B cell (primary cell): ENCODE measurements around the gene RETN. TPM values are rescaled to one million over a fixed set of nuclear protein-coding genes. Genes with fewer than 3 reads are reported as not detected.
A peak's percentile ranks its signal among the peaks of the same experiment; 100 is the strongest.

Source experiments
- ATAC-seq: fragments of 200-7000 bp; cut with Tn5 transposase; one replicate; pipeline ENCODE4 v1.10.0; 2021; ENCODE audit warnings: low read depth, mild to moderate bottlenecking, moderate number of reproducible peaks, moderate library complexity
- CTCF ChIA-PET: fragments of 350-600 bp; sonication (Branson Sonifier 250); formaldehyde crosslinking; loops from one replicate; lab custom pipeline; 2021; ENCODE audit warnings: antibody characterized with exemption, inconsistent platforms; lab: Charles Lee
- POLR2A ChIA-PET: fragments of 350-600 bp; sonication (Branson Sonifier 250); formaldehyde crosslinking; loops from one replicate; lab custom pipeline; 2021; ENCODE audit warnings: antibody characterized with exemption; lab: Charles Lee
- DNase-seq: peaks from one replicate; pipeline ENCODE4 v3.0.0; 2013
- H2AFZ ChIP-seq: 2 replicates; pipeline ENCODE4 v1.6.1; 2012; ENCODE audit warnings: mild to moderate bottlenecking, low read depth, low read length; ENCODE audit not compliant: insufficient read depth, poor library complexity, severe bottlenecking
- H3K27ac ChIP-seq, 2 donors: 1 replicate in 1 of 2; 2 replicates in 1 of 2; pipeline ENCODE4 v1.5.1; 2012 to 2013; ENCODE audit warnings: low read length in 2 of 2, mild to moderate bottlenecking in 2 of 2, moderate library complexity in 1 of 2
- H3K27me3 ChIP-seq, 4 experiments: fragments of 200-600 bp in 1 of 4; sonication (generic) in 1 of 4; replicated peaks in 1 of 4; 1 replicate in 2 of 4; 2 replicates in 2 of 4; pipeline versions ENCODE4 v1.6.1 to v1.7.0; 2013 to 2016; ENCODE audit warnings: low read length in 3 of 4, mild to moderate bottlenecking in 2 of 4, mixed read lengths in 1 of 4, moderate library complexity in 1 of 4; ENCODE audit not compliant: insufficient read depth in 4 of 4, control insufficient read depth in 3 of 4; ENCODE audit errors: control extremely low read depth in 1 of 4
- H3K36me3 ChIP-seq, 2 experiments: replicated peaks in 1 of 2; 1 replicate in 1 of 2; 2 replicates in 1 of 2; pipeline versions ENCODE4 v1.6.1 to v1.7.1; 2013; ENCODE audit warnings: low read length in 1 of 2; ENCODE audit not compliant: insufficient read depth in 2 of 2, control insufficient read depth in 1 of 2; ENCODE audit errors: control extremely low read depth in 1 of 2, extremely low read depth in 1 of 2
- H3K4me1 ChIP-seq, 2 donors: fragments of 200-600 bp in 1 of 2; sonication (generic) in 1 of 2; 1 replicate in 1 of 2; 2 replicates in 1 of 2; pipeline versions ENCODE4 v1.5.1 to v1.6.1; 2013 to 2017; ENCODE audit warnings: low read length in 2 of 2; ENCODE audit not compliant: control insufficient read depth in 2 of 2, insufficient read depth in 2 of 2
- H3K4me2 ChIP-seq: replicated peaks from 2 replicates; pipeline ENCODE3; 2012; ENCODE audit warnings: mild to moderate bottlenecking, low read depth, low read length; ENCODE audit not compliant: poor library complexity, severe bottlenecking
- H3K4me3 ChIP-seq, 5 experiments: fragments of 200-600 bp in 1 of 5; sonication (generic) in 1 of 5; 1 replicate in 3 of 5; 2 replicates in 2 of 5; pipeline versions ENCODE4 v1.5.1 to v1.7.0; 2011 to 2016; ENCODE audit warnings: low read length in 4 of 5, mild to moderate bottlenecking in 4 of 5, low read depth in 2 of 5, control low read depth in 1 of 5, moderate library complexity in 1 of 5; ENCODE audit not compliant: insufficient read depth in 1 of 5; ENCODE audit errors: control extremely low read depth in 1 of 5, extremely low read depth in 1 of 5
- H3K79me2 ChIP-seq: fragments of 200-600 bp; sonication (generic); one replicate; pipeline ENCODE4 v1.6.0; 2016; ENCODE audit warnings: low read length; ENCODE audit not compliant: control insufficient read depth, insufficient read depth
- H3K9ac ChIP-seq: fragments of 200-600 bp; sonication (generic); 2 replicates; pipeline ENCODE4 v1.6.1; 2017; ENCODE audit warnings: mild to moderate bottlenecking, low read length, moderate library complexity
- H3K9me3 ChIP-seq, 3 donors: one replicate each; pipeline versions ENCODE4 v1.6.1 to v1.7.1; 2013; ENCODE audit warnings: low read length in 2 of 3; ENCODE audit not compliant: control insufficient read depth in 2 of 3, insufficient read depth in 1 of 3; ENCODE audit errors: control extremely low read depth in 1 of 3
- H4K20me1 ChIP-seq: 2 replicates; pipeline ENCODE4 v1.6.0; 2012; ENCODE audit warnings: mild to moderate bottlenecking, low read length; ENCODE audit not compliant: insufficient read depth, control insufficient read depth, poor library complexity, severe bottlenecking
- H3K27ac Mint-ChIP-seq: one replicate; pipeline ENCODE4 v1.8.0; 2021; ENCODE audit warnings: mixed read lengths
- H3K27me3 Mint-ChIP-seq: one replicate; pipeline ENCODE4 v1.8.0; 2021; ENCODE audit warnings: mixed read lengths
- H3K4me1 Mint-ChIP-seq: one replicate; pipeline ENCODE4 v1.8.0; 2021; ENCODE audit warnings: mixed read lengths
- H3K4me3 Mint-ChIP-seq: one replicate; pipeline ENCODE4 v1.8.0; 2021; ENCODE audit warnings: mixed read lengths
- H3K9me3 Mint-ChIP-seq: one replicate; pipeline ENCODE4 v1.8.0; 2022; ENCODE audit warnings: mixed read lengths; ENCODE audit not compliant: insufficient read depth
- CTCF ChIP-seq: fragments of 200-600 bp; IDR thresholded peaks from one replicate; pipeline ENCODE4 v1.8.0; 2022; ENCODE audit warnings: antibody characterized with exemption, mild to moderate bottlenecking
- EZH2 ChIP-seq: IDR thresholded peaks from 2 replicates; pipeline ENCODE4 v1.6.1; 2012; ENCODE audit warnings: borderline replicate concordance, low read depth, mild to moderate bottlenecking, moderate library complexity, low read length; ENCODE audit not compliant: insufficient read depth, poor library complexity, severe bottlenecking
- WGBS: methylation state at CpG from one replicate; pipeline ENCODE4 v1.1.5; 2013; ENCODE audit warnings: missing lambda C conversion rate; ENCODE audit not compliant: insufficient coverage; 5-methylcytosine and 5-hydroxymethylcytosine counted together
- intact Hi-C: fragments of 100-400 bp; cut with micrococcal nuclease; formaldehyde crosslinking; loops from one replicate; pipeline ENCODE4 v1.10.0; 2022
- polyA plus RNA-seq: library from polyadenylated mRNA; depleted of rRNA; stranded (reverse); fragments of >200 nt; gene quantifications from 2 replicates; pipeline ENCODE4 v1.2.3, GENCODE V29; 2012
- total RNA-seq, 2 donors: library from RNA; stranded (reverse); fragments of 120-200 nt in 1 of 2; gene quantifications; 1 replicate in 1 of 2; 2 replicates in 1 of 2; pipeline versions ENCODE4 v1.2.3 to v1.2.4, GENCODE V29; 2013 to 2022

Gene RETN
- total and polyA plus RNA-seq, 2 donors (not counting 1 experiment from before 2014, with no cell fraction given) = not detected

- Histone ChIP-seq H3K4me3 (peak overlapping the region in 2 of 5 experiments; percentile 21 to 47), H3K9me3 (no peaks in the 10 kb centered on the region), H3K27me3 (no peaks in the 10 kb centered on the region), H3K79me2 (peaks cover 89% of the 10 kb centered on the region), H3K9ac (peak overlapping the region; percentile 6), H3K27ac (peak overlapping the region; percentile 66 to 68), H3K4me1 (peaks cover 86 to 88% of the 10 kb centered on the region in 2 donors), H3K4me2 (peak overlapping the region; percentile 66), H2AFZ (no peak overlapping the region), H3K36me3 (peaks cover 0 to 71% of the 10 kb centered on the region in 2 experiments), H4K20me1 (peaks cover 37% of the 10 kb centered on the region)
- peak overlapping the region; percentile 93 for H3K27ac Mint-ChIP-seq
- no peaks in the 10 kb centered on the region for H3K9me3 Mint-ChIP-seq
- ATAC-seq (peak; percentile 78), DNase-seq (peak; percentile 82)
- intact Hi-C loops = loop anchor here (1.0 kb wide), 2 partner anchors 8 to 13 kb away; partner anchors contain the start of gene FCER2
- TF ChIP-seq CTCF (no peak), EZH2 (no peak)
- no peaks in the 10 kb centered on the region for H3K27me3 Mint-ChIP-seq
- WGBS = 18% methylated on average over 3 of the region's 4 CpGs
- H3K4me3 Mint-ChIP-seq = peak overlapping the region; percentile 71
- peaks cover 51% of the 10 kb centered on the region for H3K4me1 Mint-ChIP-seq
- ChIA-PET CTCF (interaction anchor here (0.5 to 3.8 kb wide), 5 partner anchors 10 to 559 kb away, joined by 3 to 14 read pairs (median 4); partner anchors contain the start of gene TRAPPC5), POLR2A (interaction anchor here (0.7 to 3.0 kb wide), 3 partner anchors 11 to 595 kb away, joined by 3 to 9 read pairs (median 4); no protein-coding TSS in a partner anchor)
Measured at GRCh38 chr19:7694499-7694898, 25.6 kb downstream of the RETN start.

- Histone ChIP-seq H3K36me3 (peaks cover 0 to 48% of the 10 kb centered on the region in 2 experiments), H3K27ac (peak overlapping the region in 1 of 2 donors; percentile 60), H2AFZ (no peak overlapping the region), H3K79me2 (peaks cover 93% of the 10 kb centered on the region), H3K4me1 (peaks cover 87 to 96% of the 10 kb centered on the region in 2 donors), H3K27me3 (no peaks in the 10 kb centered on the region), H4K20me1 (peaks cover 10% of the 10 kb centered on the region), H3K4me3 (no peak overlapping the region), H3K4me2 (peak overlapping the region; percentile 68), H3K9me3 (peaks cover 0 to 6% (median 0%) of the 10 kb centered on the region in 3 donors), H3K9ac (no peak overlapping the region)
- no peak for DNase-seq
- intact Hi-C loops = loop anchor here (5.0 kb wide), 1 partner anchor 99 kb away; no protein-coding TSS in a partner anchor
- peak overlapping the region; percentile 84 for H3K27ac Mint-ChIP-seq
- ATAC-seq = no peak
- peaks cover 71% of the 10 kb centered on the region for H3K4me1 Mint-ChIP-seq
- ChIA-PET CTCF (interaction anchor here (1.0 to 8.3 kb wide), 4 partner anchors 14 to 103 kb away, joined by 3 to 58 read pairs (median 30); partner anchors contain the start of gene TRAPPC5), POLR2A (interaction anchor here (1.0 to 1.2 kb wide), 2 partner anchors 13 to 17 kb away, joined by 3 to 4 read pairs; partner anchors contain the start of gene TRAPPC5)
- no peaks in the 10 kb centered on the region for H3K27me3 Mint-ChIP-seq
- H3K9me3 Mint-ChIP-seq = no peaks in the 10 kb centered on the region
- peak overlapping the region; percentile 2 for H3K4me3 Mint-ChIP-seq
- 98% methylated on average over 9 of the region's 10 CpGs for WGBS
- no peak for TF ChIP-seq CTCF
- TF ChIP-seq EZH2 = no peak
Measured at GRCh38 chr19:7697721-7698287, 29.0 kb downstream of the RETN start.
